Effector memory CD8-positive, alpha-beta T cell (primary cell): ENCODE data around the gene SLC17A8.
"Not testable (repeated sequence)": the region's sequence is repeated elsewhere in the genome, so short reads cannot be mapped to it uniquely, and the experiment has no call there.

Source experiments
- ATAC-seq: fragments of 150-1000 bp; cut with Tn5 transposase; replicated peaks from 2 replicates; pipeline ENCODE4 v1.10.0; 2021; ENCODE audit warnings: mild to moderate bottlenecking, moderate library complexity
- DNase-seq, 3 experiments: peaks; one replicate each; pipeline ENCODE4 v3.0.0; 2021
- H3K27ac Mint-ChIP-seq, 2 donors: one replicate each; pipeline ENCODE4 v1.8.0; 2022; ENCODE audit warnings: mild to moderate bottlenecking in 2 of 2, mixed read lengths in 2 of 2, moderate library complexity in 2 of 2
- H3K27me3 Mint-ChIP-seq, 2 donors: one replicate each; pipeline ENCODE4 v1.8.0; 2022; ENCODE audit warnings: mixed read lengths in 2 of 2
- H3K36me3 Mint-ChIP-seq: one replicate; pipeline ENCODE4 v1.8.0; 2022; ENCODE audit warnings: mild to moderate bottlenecking, moderate library complexity, mixed read lengths; ENCODE audit not compliant: insufficient read depth
- H3K4me1 Mint-ChIP-seq, 2 donors: one replicate each; pipeline ENCODE4 v1.8.0; 2022; ENCODE audit warnings: low read depth in 2 of 2, mixed read lengths in 2 of 2
- H3K4me3 Mint-ChIP-seq, 2 donors: one replicate each; pipeline ENCODE4 v1.8.0; 2022; ENCODE audit warnings: mild to moderate bottlenecking in 2 of 2, mixed read lengths in 2 of 2, moderate library complexity in 2 of 2
- H3K9me3 Mint-ChIP-seq, 2 donors: one replicate each; pipeline ENCODE4 v1.8.0; 2022; ENCODE audit warnings: mixed read lengths in 2 of 2
- total RNA-seq, 9 experiments: gene quantifications; one replicate each; lab custom pipeline; 2026; lab: John Stamatoyannopoulos, UW

SLC17A8 gene
- 0 to 0.17 (median 0) reads per million in 9 experiments for total RNA-seq

DNA sequence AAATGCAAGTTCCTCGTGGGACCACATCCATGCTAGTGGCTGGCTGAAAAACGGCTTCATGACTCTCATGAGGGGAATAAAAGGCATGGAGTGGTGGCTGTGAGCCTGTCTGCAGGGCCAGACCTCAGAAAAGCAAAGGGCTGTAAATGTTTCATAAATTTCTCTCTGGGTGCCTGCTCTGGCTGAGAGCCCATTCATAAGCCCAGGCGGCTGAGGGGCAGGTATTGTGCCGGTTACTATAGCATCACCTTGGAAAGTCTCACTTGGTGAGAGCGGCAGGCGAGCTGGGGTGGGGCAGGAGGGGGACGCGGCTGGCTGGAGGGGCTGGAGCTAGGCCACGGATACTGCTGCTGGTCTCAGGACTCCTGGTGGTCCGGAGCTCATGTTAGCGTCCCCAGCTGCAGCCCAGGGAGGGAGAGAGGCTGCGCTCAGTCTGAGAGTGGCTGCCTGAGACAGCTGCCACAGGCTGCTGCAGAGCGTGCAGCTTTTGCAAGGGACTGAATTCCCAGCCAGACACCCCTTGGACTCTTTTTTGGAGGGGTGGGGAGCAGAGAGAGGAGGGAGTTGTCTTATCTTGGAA is at the start of gene SLC17A8:
Gene SLC17A8 (plus strand): TSS at position 431 of the 580 bp plus-strand sequence. CDS start 318 bp downstream, outside the sequence.
- Mint-ChIP-seq H3K4me3 (no peak within 1 kb of the TSS), H3K27ac (no peak within 1 kb of the TSS), H3K4me1 (no peaks in the 10 kb centered on the region), H3K27me3 (peaks cover 63 to 78% of the 10 kb centered on the region in 2 donors), H3K9me3 (no peaks in the 10 kb centered on the region), H3K36me3 (no peaks in the 10 kb centered on the region)
- no peak for DNase-seq
- ATAC-seq: no peak

- not testable (repeated sequence) for H3K4me1 Mint-ChIP-seq, H3K4me3 Mint-ChIP-seq, ATAC-seq, H3K27ac Mint-ChIP-seq, H3K9me3 Mint-ChIP-seq, H3K27me3 Mint-ChIP-seq, DNase-seq
- peaks cover 17% of the 10 kb centered on the region for H3K36me3 Mint-ChIP-seq
These were observed 48.7 kb upstream of the SLC17A8 start for GRCh38 chr12:100308138-100308537.

GRCh38 chr12:100311317-100311716 is 45.6 kb upstream of the SLC17A8 start:
- H3K36me3 Mint-ChIP-seq: peaks cover 31% of the 10 kb centered on the region
- H3K4me1 Mint-ChIP-seq: peaks cover 0 to 4% of the 10 kb centered on the region in 2 donors
- no peak overlapping the region for H3K27ac Mint-ChIP-seq
- peaks cover 0 to 6% of the 10 kb centered on the region in 2 donors for H3K9me3 Mint-ChIP-seq
- no peaks in the 10 kb centered on the region for H3K27me3 Mint-ChIP-seq
- no peak overlapping the region for H3K4me3 Mint-ChIP-seq
- DNase-seq: no peak
- ATAC-seq: no peak

DNA sequence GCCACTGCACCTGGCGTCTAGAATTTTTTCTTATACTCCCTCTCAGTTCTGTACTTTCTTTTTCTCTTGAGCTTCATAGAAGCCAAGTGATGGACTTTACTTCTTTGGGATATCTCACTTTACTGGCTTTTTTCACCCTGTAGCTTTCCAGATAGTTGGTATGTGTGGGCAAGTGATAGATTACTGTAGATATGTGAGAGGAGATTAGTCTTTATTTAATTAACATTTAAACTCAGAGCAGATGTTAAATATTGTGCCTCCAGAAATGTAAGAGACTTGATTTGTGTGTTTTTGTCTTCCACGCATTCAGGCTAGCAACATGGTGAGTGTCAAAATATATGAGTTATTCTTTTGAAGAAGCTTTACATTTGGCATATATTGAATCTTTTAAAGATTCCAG is 39.5 kb upstream of the SLC17A8 start:
- H3K4me1 Mint-ChIP-seq: no peaks in the 10 kb centered on the region
- no peak overlapping the region for H3K4me3 Mint-ChIP-seq
- ATAC-seq (no peak), DNase-seq (no peak)
- H3K9me3 Mint-ChIP-seq: no peaks in the 10 kb centered on the region
- H3K36me3 Mint-ChIP-seq: peaks cover 42% of the 10 kb centered on the region
- no peak overlapping the region for H3K27ac Mint-ChIP-seq
- no peaks in the 10 kb centered on the region for H3K27me3 Mint-ChIP-seq

- DNase-seq (no peak), ATAC-seq (no peak)
- Mint-ChIP-seq H3K27me3 (no peaks in the 10 kb centered on the region), H3K36me3 (peaks cover 48% of the 10 kb centered on the region), H3K9me3 (no peaks in the 10 kb centered on the region), H3K27ac (no peak overlapping the region), H3K4me3 (no peak overlapping the region), H3K4me1 (no peaks in the 10 kb centered on the region)
These were observed 32.4 kb upstream of the SLC17A8 start for GRCh38 chr12:100324498-100324897.

DNA sequence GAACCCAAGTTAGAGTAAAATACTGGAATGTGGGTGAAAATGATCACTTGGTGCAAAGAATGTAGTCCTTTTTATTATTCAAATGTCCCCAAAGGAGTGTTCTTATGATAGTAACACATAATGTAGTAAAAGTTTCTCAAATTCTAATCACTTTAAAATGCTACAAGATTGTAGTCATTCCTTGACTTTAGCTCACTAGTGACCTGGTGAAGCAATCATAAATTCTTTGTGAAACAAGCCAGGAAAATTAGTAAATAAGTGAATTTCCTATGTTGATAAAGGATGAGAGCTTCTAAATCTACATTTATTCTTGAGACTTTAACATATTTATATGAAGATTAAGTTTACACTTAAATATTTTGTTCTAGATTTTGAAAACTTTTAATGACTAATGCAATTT is 30.7 kb upstream of the SLC17A8 start:
- Mint-ChIP-seq H3K4me3 (no peak overlapping the region), H3K27me3 (no peaks in the 10 kb centered on the region), H3K9me3 (no peaks in the 10 kb centered on the region), H3K4me1 (no peaks in the 10 kb centered on the region), H3K36me3 (peaks cover 46% of the 10 kb centered on the region), H3K27ac (no peak overlapping the region)
- no peak for ATAC-seq
- no peak for DNase-seq

GRCh38 chr12:100329800-100330199 is 27.1 kb upstream of the SLC17A8 start:
- Mint-ChIP-seq H3K27ac (no peak overlapping the region), H3K27me3 (no peaks in the 10 kb centered on the region), H3K9me3 (no peaks in the 10 kb centered on the region), H3K4me3 (no peak overlapping the region), H3K36me3 (peaks cover 49% of the 10 kb centered on the region), H3K4me1 (no peaks in the 10 kb centered on the region)
- DNase-seq (no peak), ATAC-seq (no peak)

- ATAC-seq: no peak
- Mint-ChIP-seq H3K4me1 (no peaks in the 10 kb centered on the region), H3K27me3 (no peaks in the 10 kb centered on the region), H3K27ac (peak overlapping the region in 1 of 2 donors; percentile 56), H3K9me3 (no peaks in the 10 kb centered on the region), H3K4me3 (no peak overlapping the region), H3K36me3 (peaks cover 60% of the 10 kb centered on the region)
- DNase-seq: no peak
These were observed 25.0 kb upstream of the SLC17A8 start for GRCh38 chr12:100331871-100332270.

- Mint-ChIP-seq H3K4me1 (no peaks in the 10 kb centered on the region), H3K27ac (peak overlapping the region in 1 of 2 donors; percentile 56)
- no peak for DNase-seq
These were observed 24.0 kb upstream of the SLC17A8 start for GRCh38 chr12:100332852-100333251.

GRCh38 chr12:100337299-100337698 is 19.6 kb upstream of the SLC17A8 start:
- Mint-ChIP-seq H3K27me3 (no peaks in the 10 kb centered on the region), H3K27ac (no peak overlapping the region), H3K9me3 (no peaks in the 10 kb centered on the region), H3K36me3 (peaks cover 49% of the 10 kb centered on the region), H3K4me3 (no peak overlapping the region), H3K4me1 (no peaks in the 10 kb centered on the region)
- ATAC-seq: no peak
- DNase-seq: no peak

More at GRCh38 chr12:100332852-100333251, 24.0 kb upstream of the SLC17A8 start:
- ATAC-seq: no peak
- H3K27me3 Mint-ChIP-seq: no peaks in the 10 kb centered on the region
- peaks cover 53% of the 10 kb centered on the region for H3K36me3 Mint-ChIP-seq
- H3K4me3 Mint-ChIP-seq: no peak overlapping the region
- H3K9me3 Mint-ChIP-seq: no peaks in the 10 kb centered on the region

GRCh38 chr12:100337727-100338126 is 19.1 kb upstream of the SLC17A8 start:
- peaks cover 44% of the 10 kb centered on the region for H3K36me3 Mint-ChIP-seq
- DNase-seq: no peak
- no peak overlapping the region for H3K4me3 Mint-ChIP-seq
- no peaks in the 10 kb centered on the region for H3K4me1 Mint-ChIP-seq
- ATAC-seq: no peak
- peaks cover 0 to 3% of the 10 kb centered on the region in 2 donors for H3K9me3 Mint-ChIP-seq
- H3K27ac Mint-ChIP-seq: no peak overlapping the region
- H3K27me3 Mint-ChIP-seq: no peaks in the 10 kb centered on the region

DNA sequence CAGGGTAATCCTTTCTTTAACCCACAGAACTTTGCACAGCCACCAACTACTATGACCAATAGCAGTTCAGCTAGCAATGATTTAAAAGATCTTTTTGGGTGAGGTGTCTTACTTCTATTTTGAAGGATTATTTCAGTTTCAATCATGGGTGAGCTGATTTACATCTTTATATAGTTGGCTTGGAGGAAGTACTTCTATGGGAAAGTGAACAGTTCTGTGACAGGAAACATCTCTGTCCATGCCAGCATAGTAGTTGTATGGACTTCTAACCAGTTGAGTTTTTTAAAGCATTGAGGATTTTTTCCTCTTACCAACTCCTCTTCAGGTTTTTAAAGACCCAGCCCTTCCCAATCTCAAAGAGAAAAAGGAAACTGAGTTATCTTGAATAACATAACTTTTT is 17.8 kb upstream of the SLC17A8 start:
- H3K4me1 Mint-ChIP-seq: no peaks in the 10 kb centered on the region
- H3K27ac Mint-ChIP-seq: no peak overlapping the region
- H3K9me3 Mint-ChIP-seq: peaks cover 0 to 3% of the 10 kb centered on the region in 2 donors
- DNase-seq: no peak
- H3K27me3 Mint-ChIP-seq: no peaks in the 10 kb centered on the region
- peaks cover 37% of the 10 kb centered on the region for H3K36me3 Mint-ChIP-seq
- H3K4me3 Mint-ChIP-seq: no peak overlapping the region
- ATAC-seq: no peak

- not testable (repeated sequence) for H3K27me3 Mint-ChIP-seq, H3K9me3 Mint-ChIP-seq, DNase-seq, ATAC-seq, H3K27ac Mint-ChIP-seq, H3K4me1 Mint-ChIP-seq, H3K4me3 Mint-ChIP-seq
- H3K36me3 Mint-ChIP-seq: peaks cover 10% of the 10 kb centered on the region
These were observed 14.0 kb upstream of the SLC17A8 start for GRCh38 chr12:100342897-100343296.

DNA sequence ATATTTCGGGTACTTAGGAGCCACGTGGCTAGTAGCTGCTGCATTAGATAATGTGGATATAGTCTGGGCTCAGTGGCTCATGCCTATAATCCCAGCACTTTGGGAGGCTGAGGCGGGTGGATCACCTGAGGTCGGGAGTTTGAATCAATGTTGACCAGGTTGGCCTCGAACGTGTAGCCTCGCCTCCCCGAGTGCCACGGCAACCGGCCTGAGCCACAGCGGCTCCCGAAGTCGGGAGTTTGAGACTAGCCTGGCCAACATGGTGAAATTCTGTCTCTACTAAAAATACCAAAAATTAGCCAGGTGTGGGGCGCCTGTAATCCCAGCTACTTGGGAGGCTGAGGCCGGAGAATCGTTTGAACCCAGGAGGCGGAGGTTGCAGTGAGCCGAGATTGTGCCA is 12.5 kb upstream of the SLC17A8 start:
- H3K9me3 Mint-ChIP-seq, H3K4me3 Mint-ChIP-seq, H3K36me3 Mint-ChIP-seq, ATAC-seq, H3K4me1 Mint-ChIP-seq, DNase-seq, H3K27me3 Mint-ChIP-seq, H3K27ac Mint-ChIP-seq: not testable (repeated sequence)
